Measurements from ENCODE around the gene CUL7.

The CUL7 gene

DNA sequence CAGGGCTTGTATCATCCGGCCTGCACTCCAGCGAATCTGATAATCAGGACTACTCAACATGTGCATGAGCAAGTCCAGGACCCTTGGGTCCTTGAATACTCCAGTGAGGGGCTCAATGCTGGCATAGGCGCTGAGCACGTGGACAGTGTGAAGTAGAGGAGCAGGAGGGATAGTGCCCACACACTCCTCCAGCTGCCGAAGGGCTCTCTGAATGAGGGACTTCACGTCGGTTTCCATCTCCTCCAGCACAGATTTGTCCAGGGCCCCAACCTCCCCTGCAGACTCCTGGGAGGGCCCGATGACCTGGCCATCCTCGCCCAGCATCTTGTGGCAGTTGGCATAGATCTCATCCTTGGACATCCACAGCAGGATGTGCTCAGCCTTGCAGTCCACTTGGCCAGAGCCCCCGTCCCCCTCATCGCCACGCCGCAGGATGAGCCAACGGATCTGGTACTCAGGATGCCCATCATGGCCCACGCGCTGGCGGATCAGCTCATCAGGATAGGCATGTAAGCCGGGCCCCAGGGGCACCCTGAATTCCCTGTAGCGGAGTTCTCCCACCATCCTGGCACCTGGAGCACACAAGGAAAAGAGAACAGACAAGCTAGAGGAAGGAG, 1.3 kb downstream of the CUL7 start:
- H4K20me1 ChIP-seq (ENCODE audit: insufficient read depth, low read length) = no peaks in the 10 kb centered on the region
- peaks cover 32% of the 10 kb centered on the region for H3K36me3 ChIP-seq (ENCODE audit: insufficient read depth, low read length)
- no peak for DNase-seq
- H3K79me2 ChIP-seq (ENCODE audit: insufficient read depth, low read length) = peaks cover 19% of the 10 kb centered on the region
- H3K9ac ChIP-seq (ENCODE audit: low read depth, low read length) = peak overlapping the region; percentile 88
- H3K27ac ChIP-seq (ENCODE audit: low read length) = peak overlapping the region; percentile 84
- peaks cover 37% of the 10 kb centered on the region for H3K4me1 ChIP-seq (ENCODE audit: insufficient read depth, low read length)
- no peak overlapping the region for H2AFZ ChIP-seq (ENCODE audit: low read depth, low read length)
- H3K27me3 ChIP-seq (ENCODE audit: insufficient read depth, low read length, poor library complexity) = no peaks in the 10 kb centered on the region
- no peak for ATAC-seq (ENCODE audit: insufficient read depth, low read depth)
- H3K4me2 ChIP-seq (ENCODE audit: insufficient read depth, low read length) = peak overlapping the region; percentile 95
- H3K4me3 ChIP-seq (ENCODE audit: low read depth in 1 of 2, low read length in 2 of 2) = peak overlapping the region in 1 of 2 experiments; percentile 85; a peak in 2 of 4 replicates
- H3K9me3 ChIP-seq (ENCODE audit: insufficient read depth, low read length, severe bottlenecking) = no peaks in the 10 kb centered on the region
- no peak for TF ChIP-seq EZH2 (IDR thresholded peaks at IDR 0.05; ENCODE audit: borderline replicate concordance, low read depth, low read length, severe bottlenecking)
- TF ChIP-seq, protein P1, sequence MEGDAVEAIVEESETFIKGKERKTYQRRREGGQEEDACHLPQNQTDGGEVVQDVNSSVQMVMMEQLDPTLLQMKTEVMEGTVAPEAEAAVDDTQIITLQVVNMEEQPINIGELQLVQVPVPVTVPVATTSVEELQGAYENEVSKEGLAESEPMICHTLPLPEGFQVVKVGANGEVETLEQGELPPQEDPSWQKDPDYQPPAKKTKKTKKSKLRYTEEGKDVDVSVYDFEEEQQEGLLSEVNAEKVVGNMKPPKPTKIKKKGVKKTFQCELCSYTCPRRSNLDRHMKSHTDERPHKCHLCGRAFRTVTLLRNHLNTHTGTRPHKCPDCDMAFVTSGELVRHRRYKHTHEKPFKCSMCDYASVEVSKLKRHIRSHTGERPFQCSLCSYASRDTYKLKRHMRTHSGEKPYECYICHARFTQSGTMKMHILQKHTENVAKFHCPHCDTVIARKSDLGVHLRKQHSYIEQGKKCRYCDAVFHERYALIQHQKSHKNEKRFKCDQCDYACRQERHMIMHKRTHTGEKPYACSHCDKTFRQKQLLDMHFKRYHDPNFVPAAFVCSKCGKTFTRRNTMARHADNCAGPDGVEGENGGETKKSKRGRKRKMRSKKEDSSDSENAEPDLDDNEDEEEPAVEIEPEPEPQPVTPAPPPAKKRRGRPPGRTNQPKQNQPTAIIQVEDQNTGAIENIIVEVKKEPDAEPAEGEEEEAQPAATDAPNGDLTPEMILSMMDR (IDR thresholded peaks at IDR 0.05; ENCODE audit: borderline replicate concordance, extremely low read depth, low read length, poor library complexity, severe bottlenecking) = no peak

DNA sequence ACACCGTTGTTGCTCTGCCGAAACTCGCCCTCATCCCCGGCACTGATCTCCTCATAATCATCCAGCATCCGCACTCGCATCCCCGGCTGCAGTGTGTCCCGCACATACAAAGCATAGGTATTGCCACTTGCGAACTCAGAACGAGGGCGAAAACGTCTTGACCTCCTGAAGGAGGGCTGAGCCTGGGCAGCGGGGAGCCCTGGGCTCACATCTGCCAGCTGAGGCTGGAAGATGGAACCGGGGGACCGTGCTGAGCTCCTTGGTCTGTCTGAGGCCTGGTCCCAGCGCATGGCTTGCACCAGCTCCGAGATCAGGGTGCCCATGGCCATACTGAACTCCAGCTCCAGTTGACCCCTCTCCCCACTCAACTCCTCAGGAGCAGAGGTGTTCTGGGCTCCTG, 2.7 kb downstream of the CUL7 start:
- Histone ChIP-seq H4K20me1 (ENCODE audit: insufficient read depth, low read length) (no peaks in the 10 kb centered on the region), H3K4me2 (ENCODE audit: insufficient read depth, low read length) (peak overlapping the region; percentile 95; the same call in 1 of the 2 replicates), H3K9ac (ENCODE audit: low read depth, low read length) (no peak overlapping the region; the same call in 1 of the 2 replicates), H3K9me3 (ENCODE audit: insufficient read depth, low read length, severe bottlenecking) (no peaks in the 10 kb centered on the region), H3K27ac (ENCODE audit: low read length) (no peak overlapping the region), H3K36me3 (ENCODE audit: insufficient read depth, low read length) (peaks cover 42% of the 10 kb centered on the region), H3K79me2 (ENCODE audit: insufficient read depth, low read length) (peaks cover 19% of the 10 kb centered on the region), H2AFZ (ENCODE audit: low read depth, low read length) (no peak overlapping the region), H3K4me3 (ENCODE audit: low read depth in 1 of 2, low read length in 2 of 2) (no peak overlapping the region), H3K27me3 (ENCODE audit: insufficient read depth, low read length, poor library complexity) (no peaks in the 10 kb centered on the region), H3K4me1 (ENCODE audit: insufficient read depth, low read length) (peaks cover 37% of the 10 kb centered on the region)
- ATAC-seq (ENCODE audit: insufficient read depth, low read depth) (no peak), DNase-seq (no peak)
- TF ChIP-seq, protein P1 (IDR thresholded peaks at IDR 0.05; ENCODE audit: borderline replicate concordance, extremely low read depth, low read length, poor library complexity, severe bottlenecking) = no peak
- no peak for TF ChIP-seq EZH2 (IDR thresholded peaks at IDR 0.05; ENCODE audit: borderline replicate concordance, low read depth, low read length, severe bottlenecking)

DNA sequence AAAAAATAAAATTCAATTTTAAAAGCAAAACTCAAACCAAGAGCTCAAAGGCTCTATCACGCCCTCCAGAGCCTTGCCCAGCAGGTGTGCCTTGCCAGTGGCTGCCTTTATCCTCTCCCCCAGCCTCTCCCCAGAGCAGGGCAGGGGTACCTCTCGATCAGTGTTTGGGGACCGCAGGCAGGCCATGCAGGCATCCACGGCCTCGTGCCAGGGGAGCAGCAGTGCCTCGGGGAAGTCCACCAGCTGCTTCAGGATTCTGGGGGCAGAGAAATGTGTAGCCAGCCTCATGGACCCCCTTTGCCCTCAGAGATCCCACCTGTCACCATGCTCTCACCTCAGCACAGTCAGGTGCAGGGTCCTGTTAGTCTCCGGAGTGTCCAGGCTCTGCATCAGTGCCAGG, 5.7 kb downstream of the CUL7 start:
- H3K36me3 ChIP-seq (ENCODE audit: insufficient read depth, low read length) = peaks cover 57% of the 10 kb centered on the region
- H2AFZ ChIP-seq (ENCODE audit: low read depth, low read length) = no peak overlapping the region
- H3K9me3 ChIP-seq (ENCODE audit: insufficient read depth, low read length, severe bottlenecking) = no peaks in the 10 kb centered on the region
- no peak overlapping the region for H3K27ac ChIP-seq (ENCODE audit: low read length)
- peaks cover 10% of the 10 kb centered on the region for H3K79me2 ChIP-seq (ENCODE audit: insufficient read depth, low read length)
- H3K4me2 ChIP-seq (ENCODE audit: insufficient read depth, low read length) = no peak overlapping the region
- peaks cover 23% of the 10 kb centered on the region for H3K4me1 ChIP-seq (ENCODE audit: insufficient read depth, low read length)
- no peak overlapping the region for H3K4me3 ChIP-seq (ENCODE audit: low read depth in 1 of 2, low read length in 2 of 2)
- ATAC-seq (ENCODE audit: insufficient read depth, low read depth) = no peak
- H3K9ac ChIP-seq (ENCODE audit: low read depth, low read length) = no peak overlapping the region
- DNase-seq = no peak
- TF ChIP-seq, protein P1 (IDR thresholded peaks at IDR 0.05; ENCODE audit: borderline replicate concordance, extremely low read depth, low read length, poor library complexity, severe bottlenecking) = no peak
- TF ChIP-seq EZH2 (IDR thresholded peaks at IDR 0.05; ENCODE audit: borderline replicate concordance, low read depth, low read length, severe bottlenecking) = no peak
- H3K27me3 ChIP-seq (ENCODE audit: insufficient read depth, low read length, poor library complexity) = no peaks in the 10 kb centered on the region
- no peaks in the 10 kb centered on the region for H4K20me1 ChIP-seq (ENCODE audit: insufficient read depth, low read length)
